OCI-LY7 (cell line): ENCODE results near the gene MEIS2. TPM values are rescaled to one million over a fixed set of nuclear protein-coding genes. Genes with fewer than 3 reads are reported as not detected.
"Not testable (repeated sequence)": the region's sequence is repeated elsewhere in the genome, so short reads cannot be mapped to it uniquely, and the experiment has no call there.

ENCODE experiments used
- BruUV-seq: library from RNA; stranded (reverse); fragments of 400-500 nt; replicated peaks from 2 replicates; lab custom pipeline; 2021; lab: Mats Ljungman, UMichigan
- CTCF ChIA-PET: fragments of 300-600 bp; sonication (Branson Sonifier 250); formaldehyde crosslinking; loops from one replicate; lab custom pipeline; 2022; ENCODE audit warnings: antibody characterized with exemption; ENCODE audit not compliant: unreplicated experiment; lab: Charles Lee
- POLR2A ChIA-PET: fragments of 300-600 bp; sonication (Branson Sonifier 250); formaldehyde crosslinking; loops from one replicate; lab custom pipeline; 2022; ENCODE audit warnings: antibody characterized with exemption; lab: Charles Lee
- DNase-seq: peaks from one replicate; pipeline ENCODE4 v3.0.0-alpha.2; 2015; ENCODE audit warnings: low spot score
- H2AFZ ChIP-seq: fragments of 200-600 bp; sonication (generic), shearing (Covaris generic); 2 replicates; pipeline ENCODE4 v1.6.1; 2014; ENCODE audit warnings: mild to moderate bottlenecking, antibody characterized with exemption, low read length, moderate library complexity
- H3K27ac ChIP-seq: fragments of 200-600 bp; sonication (generic); 2 replicates; pipeline ENCODE4 v1.5.1; 2014; ENCODE audit warnings: mixed run types, low read depth, mild to moderate bottlenecking, moderate library complexity, low read length, inconsistent platforms; ENCODE audit not compliant: poor library complexity, severe bottlenecking
- H3K36me3 ChIP-seq: fragments of 200-600 bp; sonication (generic); 2 replicates; pipeline ENCODE4 v1.6.1; 2014; ENCODE audit warnings: mild to moderate bottlenecking, antibody characterized with exemption, low read length, moderate library complexity, mixed read lengths; ENCODE audit not compliant: insufficient read depth
- H3K4me1 ChIP-seq: fragments of 200-600 bp; sonication (generic); 2 replicates; pipeline ENCODE4 v1.5.1; 2014; ENCODE audit warnings: mild to moderate bottlenecking, low read length; ENCODE audit not compliant: insufficient read depth, poor library complexity, severe bottlenecking
- H3K4me2 ChIP-seq: fragments of 200-600 bp; sonication (generic); 2 replicates; pipeline ENCODE4 v1.6.1; 2014; ENCODE audit warnings: mild to moderate bottlenecking, low read length
- H3K4me3 ChIP-seq: fragments of 200-600 bp; sonication (generic); 2 replicates; pipeline ENCODE4 v1.5.1; 2014; ENCODE audit warnings: mild to moderate bottlenecking, low read depth, low read length; ENCODE audit not compliant: poor library complexity, severe bottlenecking
- H3K79me2 ChIP-seq: fragments of 200-600 bp; sonication (generic); 2 replicates; pipeline ENCODE4 v1.6.1; 2016; ENCODE audit warnings: low read depth, mild to moderate bottlenecking, low read length, moderate library complexity, mixed read lengths; ENCODE audit not compliant: insufficient read depth
- H3K9me2 ChIP-seq: fragments of 200-600 bp; sonication (generic); 2 replicates; pipeline ENCODE4 v1.6.1; 2016; ENCODE audit warnings: mild to moderate bottlenecking, low read length, mixed read lengths; ENCODE audit not compliant: insufficient read depth
- H3K9me3 ChIP-seq: fragments of 200-600 bp; sonication (generic); 2 replicates; pipeline ENCODE4 v1.6.1; 2014; ENCODE audit warnings: mild to moderate bottlenecking, mixed run types, low read length, mixed read lengths
- H4K20me1 ChIP-seq: fragments of 200-600 bp; sonication (generic); 2 replicates; pipeline ENCODE4 v1.6.1; 2014; ENCODE audit warnings: mild to moderate bottlenecking, antibody characterized with exemption, low read length, moderate library complexity, mixed read lengths; ENCODE audit not compliant: insufficient read depth
- CTCF ChIP-seq: fragments of 200-600 bp; sonication (generic); conservative IDR thresholded peaks from 2 replicates; pipeline ENCODE4 v1.5.1; 2014; ENCODE audit warnings: mild to moderate bottlenecking, antibody characterized with exemption, low read length, moderate library complexity, mixed read lengths
- EZH2phosphoT487 ChIP-seq: fragments of 200-600 bp; sonication (generic); IDR thresholded peaks from 2 replicates; pipeline ENCODE4 v1.6.1; 2018; ENCODE audit warnings: low read depth, borderline replicate concordance, mild to moderate bottlenecking, mixed run types, antibody characterized with exemption, low read length, moderate library complexity, mixed read lengths
- intact Hi-C: fragments of 100-400 bp; cut with micrococcal nuclease; formaldehyde crosslinking; loops from one replicate; pipeline ENCODE4 v1.10.0; 2022; ENCODE audit not compliant: unreplicated experiment
- total RNA-seq, 2 experiments: library from RNA; depleted of rRNA in 1 of 2; stranded (reverse); fragments of >200 nt in 1 of 2; shearing (Covaris generic) in 1 of 2; gene quantifications; 2 replicates each; pipeline ENCODE4 v1.2.3, GENCODE V29; 2014 to 2022

Gene MEIS2
- total RNA-seq, 2 experiments from 2014 or later = 31.0 to 35.8 TPM

- POLR2A ChIA-PET = no interaction called here
- no peak overlapping the region for H3K27ac ChIP-seq
- CTCF ChIA-PET = no interaction called here
- TF ChIP-seq EZH2phosphoT487 (no peak), CTCF (no peak)
- no peaks in the 10 kb centered on the region for H3K79me2 ChIP-seq
- no peaks in the 10 kb centered on the region for H3K9me2 ChIP-seq
- no peak for DNase-seq
- no TSS peak for BruUV-seq
- intact Hi-C loops = no loop called here
- no peaks in the 10 kb centered on the region for H3K36me3 ChIP-seq
- H3K4me1 ChIP-seq = no peaks in the 10 kb centered on the region
- H3K4me2 ChIP-seq = no peak overlapping the region
- H4K20me1 ChIP-seq = no peaks in the 10 kb centered on the region
- H2AFZ ChIP-seq = no peak overlapping the region
- H3K9me3 ChIP-seq = no peaks in the 10 kb centered on the region
- H3K4me3 ChIP-seq = no peak overlapping the region
Observed at GRCh38 chr15:36992454-36992853, 107.9 kb downstream of the MEIS2 start.

- Histone ChIP-seq H3K4me2 (no peak overlapping the region), H3K4me1 (no peaks in the 10 kb centered on the region), H3K79me2 (no peaks in the 10 kb centered on the region), H3K9me3 (peaks cover 11% of the 10 kb centered on the region; the same call in 1 of the 2 replicates), H3K36me3 (no peaks in the 10 kb centered on the region), H4K20me1 (no peaks in the 10 kb centered on the region), H2AFZ (no peak overlapping the region), H3K9me2 (no peaks in the 10 kb centered on the region), H3K4me3 (no peak overlapping the region), H3K27ac (no peak overlapping the region)
- intact Hi-C loops = no loop called here
- no TSS peak for BruUV-seq
- no peak for DNase-seq
- TF ChIP-seq EZH2phosphoT487 (no peak), CTCF (no peak)
- ChIA-PET CTCF (no interaction called here), POLR2A (interaction anchor here (1.4 to 1.6 kb wide), 2 partner anchors 7 to 8 kb away, joined by 3 read pairs; no protein-coding TSS in a partner anchor)
Observed at GRCh38 chr15:36988947-36989346, 111.4 kb downstream of the MEIS2 start.

- Histone ChIP-seq H3K4me3 (no peak overlapping the region), H3K36me3 (no peaks in the 10 kb centered on the region), H2AFZ (no peak overlapping the region), H3K4me1 (no peaks in the 10 kb centered on the region), H3K27ac (no peak overlapping the region), H4K20me1 (no peaks in the 10 kb centered on the region), H3K9me2 (no peaks in the 10 kb centered on the region), H3K9me3 (peaks cover 24% of the 10 kb centered on the region; the same call in 1 of the 2 replicates), H3K4me2 (no peak overlapping the region), H3K79me2 (no peaks in the 10 kb centered on the region)
- ChIA-PET POLR2A (interaction anchor here (0.8 to 1.0 kb wide), 2 partner anchors 11 kb away, joined by 3 read pairs; no protein-coding TSS in a partner anchor), CTCF (no interaction called here)
- intact Hi-C loops = no loop called here
- BruUV-seq = no TSS peak
- TF ChIP-seq CTCF = no peak
- TF ChIP-seq EZH2phosphoT487 = no peak
- no peak for DNase-seq
Observed at GRCh38 chr15:36982430-36982829, 117.9 kb downstream of the MEIS2 start.

- H3K4me3 ChIP-seq, DNase-seq, POLR2A ChIA-PET, CTCF ChIA-PET, H4K20me1 ChIP-seq, H3K79me2 ChIP-seq, H3K4me2 ChIP-seq, H3K4me1 ChIP-seq, BruUV-seq, H3K36me3 ChIP-seq, H3K27ac ChIP-seq, H3K9me2 ChIP-seq, H2AFZ ChIP-seq, intact Hi-C loops: not testable (repeated sequence)
- peaks cover 22% of the 10 kb centered on the region; the same call in 1 of the 2 replicates for H3K9me3 ChIP-seq
Observed at GRCh38 chr15:36980281-36980680, 120.1 kb downstream of the MEIS2 start.
